ENCODE data around the gene SLC39A11.
"Not testable (repeated sequence)": the region's sequence is repeated elsewhere in the genome, so short reads cannot be mapped to it uniquely, and the experiment has no call there.

Gene SLC39A11

DNA sequence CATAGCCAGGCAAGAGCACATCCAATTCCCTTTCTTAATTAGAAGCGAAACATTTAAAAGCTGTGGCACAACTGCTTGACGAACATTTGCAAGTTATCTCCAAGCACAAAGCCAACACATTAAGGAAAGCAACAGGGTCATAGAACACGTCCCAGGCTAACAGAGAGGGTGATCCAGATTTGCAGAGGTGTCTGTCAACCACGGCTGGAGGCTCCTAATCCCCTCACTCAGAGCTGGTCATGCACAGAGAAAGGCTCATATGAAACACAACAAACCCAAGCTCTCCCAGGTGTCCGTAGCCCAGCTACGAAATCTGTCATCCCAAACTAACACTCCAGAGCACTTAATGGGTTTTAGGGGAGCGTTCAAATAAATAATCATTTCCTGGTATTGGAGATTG, 276.1 kb downstream of the SLC39A11 start:
- no peak for DNase-seq

GRCh38 chr17:72813481-72813880, 279.0 kb downstream of the SLC39A11 start:
- no peak for DNase-seq

GRCh38 chr17:72812823-72813222, 279.7 kb downstream of the SLC39A11 start:
- no peak for DNase-seq

GRCh38 chr17:72811976-72812687, 280.4 kb downstream of the SLC39A11 start:
- no peak for DNase-seq

DNA sequence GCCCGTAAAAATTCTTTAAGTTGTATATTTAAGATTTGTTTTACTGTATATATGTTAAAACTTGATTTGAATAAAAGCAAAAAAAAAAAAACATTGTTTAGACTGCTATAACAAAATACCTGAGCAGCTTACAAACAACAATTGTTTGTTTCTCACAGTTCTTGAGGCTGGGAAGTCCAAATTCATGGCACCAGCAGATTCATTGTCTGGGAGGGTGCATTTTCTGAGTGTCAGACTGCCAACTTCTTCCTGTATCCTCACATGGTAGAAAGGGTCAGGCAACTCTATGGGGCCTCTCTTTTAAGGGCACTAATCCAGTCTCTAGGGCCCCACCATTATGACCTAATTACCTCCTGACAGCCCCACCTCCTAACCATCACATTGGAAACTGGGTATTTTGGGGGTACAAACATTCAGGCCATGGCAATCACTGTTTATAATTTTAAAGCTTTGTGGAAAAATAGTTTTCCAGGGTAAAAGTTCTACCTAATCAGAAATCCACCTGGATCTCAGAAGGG, 281.4 kb downstream of the SLC39A11 start:
- no peak for DNase-seq

- no peak for DNase-seq
Measured at GRCh38 chr17:72806011-72806410, 286.5 kb downstream of the SLC39A11 start.

DNA sequence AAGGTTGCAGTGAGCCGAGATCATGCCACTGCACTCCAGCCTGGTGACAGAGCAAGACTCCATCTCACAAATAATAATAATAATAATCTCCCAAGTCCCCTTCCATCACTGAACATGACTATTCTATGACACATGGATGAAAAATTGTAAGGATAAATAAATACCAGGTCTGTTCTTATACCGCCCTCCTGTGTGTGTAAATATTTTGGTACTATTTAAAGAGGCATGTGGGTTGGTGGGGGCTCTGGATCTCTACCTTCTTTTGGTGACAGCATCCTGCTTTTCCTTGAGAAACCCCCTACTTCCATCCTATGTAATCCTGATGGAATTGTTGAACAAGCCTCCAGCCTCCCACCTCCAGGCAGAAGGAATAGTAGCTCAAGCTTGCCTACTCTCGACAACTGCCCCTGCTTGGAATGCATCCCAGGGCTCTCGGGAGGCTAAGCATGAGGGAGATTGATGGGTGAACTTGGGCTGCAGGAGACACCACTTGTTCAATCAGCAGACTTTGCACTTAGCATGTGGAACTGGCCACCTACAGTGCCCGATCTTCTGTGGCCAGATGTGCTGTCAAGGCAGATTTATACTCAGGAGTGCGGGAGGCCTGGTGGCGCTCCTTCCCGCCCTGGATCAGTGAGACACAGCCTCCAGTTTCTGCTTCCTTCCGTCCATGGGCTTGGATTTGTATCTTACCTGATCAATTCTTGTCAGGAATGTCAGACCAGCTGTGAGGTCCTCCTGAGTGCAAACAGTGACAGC, 287.4 kb downstream of the SLC39A11 start:
- no peak for DNase-seq

DNA sequence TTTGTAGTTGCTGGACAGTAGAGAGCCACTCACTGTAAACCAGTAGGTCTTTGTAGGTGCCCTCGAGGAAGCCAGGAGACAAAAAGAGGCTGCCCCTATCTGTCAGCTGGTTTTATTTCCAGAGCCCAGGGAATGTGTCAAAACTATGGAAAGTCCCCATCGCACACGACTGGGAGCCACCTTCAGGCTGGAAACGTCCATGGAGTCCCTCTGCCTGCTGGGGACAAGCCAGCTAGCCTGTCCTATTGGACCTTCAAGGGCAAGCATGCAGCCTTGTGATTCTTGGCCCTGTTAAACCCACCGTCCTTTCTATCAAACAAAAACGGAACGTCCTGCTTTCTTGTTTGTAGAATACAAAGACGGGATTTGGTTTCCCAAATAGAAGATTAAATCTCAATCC, 289.8 kb downstream of the SLC39A11 start:
- no peak for DNase-seq

GRCh38 chr17:72797142-72797541, 295.3 kb downstream of the SLC39A11 start:
- no peak for DNase-seq

DNA sequence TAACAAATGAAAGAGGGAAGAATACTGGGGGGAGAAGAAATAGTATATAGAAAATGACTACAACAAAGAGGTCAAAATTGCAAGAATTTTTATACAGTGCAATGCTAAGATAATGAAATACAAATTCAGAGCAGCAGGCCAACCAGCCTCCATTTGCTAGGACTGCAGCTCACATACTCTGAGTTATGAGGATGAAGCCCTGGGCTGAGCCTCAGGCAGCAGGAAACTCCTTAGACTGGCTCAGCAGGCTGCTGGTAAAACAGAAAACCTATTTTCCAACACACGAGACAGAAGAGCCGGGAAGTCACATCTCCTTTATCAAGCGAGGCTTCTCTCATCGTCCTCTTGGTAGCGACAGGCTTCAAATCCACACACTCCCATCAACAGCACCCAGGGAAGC, 296.5 kb downstream of the SLC39A11 start:
- DNase-seq: no peak

DNA sequence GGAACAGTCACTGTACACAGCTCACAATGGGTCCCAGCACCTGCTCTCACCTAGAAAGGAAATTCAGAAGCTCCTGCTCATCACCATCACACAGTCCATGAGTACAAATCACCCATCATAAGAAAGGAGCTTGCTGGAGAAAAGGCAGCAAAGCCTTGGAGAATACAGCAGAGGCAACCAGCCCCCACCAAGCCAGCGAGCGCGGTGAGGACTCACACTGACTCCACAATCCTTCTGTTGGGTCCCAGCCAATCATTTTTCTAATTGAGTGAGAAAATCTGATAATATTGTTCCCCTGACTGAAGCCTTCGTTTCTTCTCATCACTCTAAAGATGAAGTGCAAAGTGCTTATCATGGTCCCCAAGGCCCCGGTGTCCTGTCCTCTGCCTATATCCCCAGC, 298.3 kb downstream of the SLC39A11 start:
- no peak for DNase-seq

- DNase-seq: no peak
Measured at GRCh38 chr17:72792771-72793170, 299.7 kb downstream of the SLC39A11 start.

GRCh38 chr17:72790190-72790589, 302.3 kb downstream of the SLC39A11 start:
- no peak for DNase-seq

DNA sequence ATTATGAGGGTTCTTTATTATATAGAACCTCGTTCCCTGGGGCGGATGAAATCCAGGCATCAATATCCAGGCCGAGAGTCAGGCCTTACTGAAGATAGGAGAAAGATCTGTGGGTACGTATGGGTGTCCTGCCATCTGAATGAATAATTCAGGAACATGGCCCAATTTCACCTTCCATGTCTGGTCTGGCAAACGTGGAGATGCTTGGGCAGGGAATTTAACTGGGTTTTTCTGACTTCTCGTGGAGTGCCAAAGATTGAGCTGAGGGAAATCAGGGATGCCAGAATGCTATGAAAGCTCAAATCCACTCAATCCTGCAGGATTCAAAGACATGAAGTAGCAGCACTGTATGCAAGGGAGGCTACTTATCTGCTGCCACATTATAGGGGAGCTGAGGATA, 302.8 kb downstream of the SLC39A11 start:
- no peak for DNase-seq

DNA sequence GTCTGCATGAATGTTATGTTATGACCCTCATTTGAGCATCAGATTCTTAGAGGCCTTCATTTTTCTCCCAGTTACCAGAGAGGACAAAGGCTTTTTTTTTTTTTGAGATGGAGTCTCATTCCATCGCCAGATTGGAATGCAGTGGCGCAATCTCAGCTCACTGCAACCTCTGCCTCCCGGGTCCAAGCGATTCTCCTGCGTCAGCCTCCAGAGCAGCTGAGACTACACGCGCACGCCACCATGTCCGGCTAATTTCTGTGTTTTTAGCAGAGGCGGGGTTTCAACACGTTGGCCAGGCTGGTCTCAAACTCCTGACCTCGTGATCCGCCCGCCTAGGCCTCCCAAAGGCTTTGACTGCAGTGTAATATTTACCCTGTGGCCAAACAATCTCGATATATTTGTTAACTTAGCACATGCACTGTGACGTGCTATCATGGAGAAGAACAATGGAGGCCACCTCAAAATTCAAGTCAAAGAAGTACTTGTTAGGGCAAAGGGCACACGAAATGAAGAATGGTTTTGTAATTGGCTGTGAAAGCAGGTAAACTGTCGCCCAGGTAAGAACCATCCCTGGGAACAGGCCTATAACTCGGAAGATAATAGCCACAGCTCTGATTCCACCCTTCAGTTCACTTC, 303.4 kb downstream of the SLC39A11 start:
- no peak for DNase-seq

- DNase-seq: no peak
Measured at GRCh38 chr17:72786209-72786608, 306.3 kb downstream of the SLC39A11 start.

DNA sequence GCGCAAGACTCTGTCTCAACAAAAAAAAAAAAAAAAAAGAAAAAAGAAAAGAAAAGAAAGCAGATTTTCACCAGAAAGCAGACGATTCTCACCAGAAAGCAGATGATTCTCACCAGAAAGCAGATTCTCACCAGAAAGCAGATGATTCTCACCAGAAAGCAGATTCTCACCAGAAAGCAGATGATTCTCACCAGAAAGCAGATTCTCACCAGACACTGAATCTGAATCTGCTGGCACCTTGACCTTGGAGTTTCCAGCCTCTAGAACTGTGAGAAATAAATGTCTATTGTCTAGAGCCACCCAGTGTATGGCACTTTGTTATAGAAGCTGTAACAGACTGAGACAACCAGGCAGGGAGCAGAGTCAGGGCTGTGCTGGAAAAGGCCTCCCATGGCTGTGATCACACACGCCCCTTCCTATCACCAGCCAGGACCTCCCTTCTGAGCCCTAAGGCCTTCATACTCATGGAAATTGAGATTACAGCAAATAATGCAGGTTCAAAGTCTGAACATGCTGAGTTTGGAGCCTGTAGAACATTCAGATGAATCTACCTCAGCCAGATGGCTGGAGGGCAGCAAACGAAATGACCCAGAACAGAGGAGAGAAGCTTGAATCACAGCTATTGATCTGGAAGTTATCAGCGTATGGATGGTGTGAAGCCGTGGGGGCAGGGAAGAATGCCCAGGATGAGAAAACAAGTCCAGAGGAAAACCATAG, 309.3 kb downstream of the SLC39A11 start:
- DNase-seq: no peak

- not testable (repeated sequence) for DNase-seq
Measured at GRCh38 chr17:72782437-72782836, 310.1 kb downstream of the SLC39A11 start.

- no peak for DNase-seq
Measured at GRCh38 chr17:72778169-72779151, 314.0 kb downstream of the SLC39A11 start.

GRCh38 chr17:72775919-72776318, 316.6 kb downstream of the SLC39A11 start:
- no peak for DNase-seq

DNA sequence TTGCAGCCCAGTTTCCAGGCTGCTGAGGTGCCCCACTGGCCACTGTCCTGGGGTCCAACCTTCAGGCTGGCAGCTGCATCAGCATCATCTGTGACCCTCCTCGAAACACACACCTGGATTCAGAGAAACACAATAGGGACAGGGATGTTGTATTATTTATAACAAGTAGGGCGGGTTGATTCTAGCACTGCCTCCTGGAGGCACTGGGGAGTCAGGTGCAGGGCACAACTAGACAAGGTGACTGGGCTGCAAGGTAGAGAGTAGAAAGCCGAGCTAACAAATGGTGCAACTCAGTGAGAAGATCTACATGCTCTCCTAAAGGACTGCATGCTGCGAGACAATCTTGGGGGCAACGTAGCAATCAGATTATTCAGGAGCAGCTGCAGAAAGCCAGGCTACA, 317.3 kb downstream of the SLC39A11 start:
- DNase-seq: no peak

- DNase-seq: no peak
Measured at GRCh38 chr17:72774236-72774635, 318.3 kb downstream of the SLC39A11 start.

All from CD4-positive, alpha-beta T cell treated with Interleukin-21 for 1 hour (primary cell).